GM12878 (cell line): ENCODE measurements around the gene RHBDD3. TPM values are rescaled to one million over a fixed set of nuclear protein-coding genes. Genes with fewer than 3 reads are reported as not detected.

Source experiments
- JUND ChIP-seq: IDR thresholded peaks from 2 replicates; pipeline ENCODE4 v1.6.1; 2012; ENCODE audit warnings: low read depth, mild to moderate bottlenecking, low read length, improper control_type of control experiment, moderate library complexity
- RUNX3 ChIP-seq: IDR thresholded peaks from 2 replicates; pipeline ENCODE4 v1.6.1; 2012; ENCODE audit warnings: low read length, inconsistent platforms
- SIN3A ChIP-seq: IDR thresholded peaks from 2 replicates; pipeline ENCODE4 v1.6.1; 2012; ENCODE audit warnings: low read depth, low read length, improper control_type of control experiment
- SRF ChIP-seq, 2 experiments: IDR thresholded peaks; 2 replicates each; pipeline ENCODE4 v1.6.1; 2011; ENCODE audit warnings: low read depth in 2 of 2, low read length in 2 of 2, mild to moderate bottlenecking in 1 of 2, moderate library complexity in 1 of 2
- STAT3 ChIP-seq: IDR thresholded peaks from 2 replicates; pipeline ENCODE4 v1.6.1; 2011; ENCODE audit warnings: low read depth, low read length, improper control_type of control experiment
- SUPT20H ChIP-seq: IDR thresholded peaks from 2 replicates; pipeline ENCODE4 v1.6.1; 2011; ENCODE audit warnings: low read depth, mild to moderate bottlenecking, low read length, moderate library complexity, borderline replicate concordance; ENCODE audit not compliant: control insufficient read depth
- ZBTB40 ChIP-seq: fragments of 450-650 bp; IDR thresholded peaks from 2 replicates; pipeline ENCODE4 v1.6.1; 2016; ENCODE audit warnings: mild to moderate bottlenecking, moderate library complexity, borderline replicate concordance
- polyA plus RNA-seq, 11 experiments: library from polyadenylated mRNA; depleted of rRNA in 4 of 11; unstranded in 6 of 11; stranded (reverse) in 5 of 11; fragments of >200 nt; fragmentation: Nextera tagmentation in 4 of 11; fragmentation: Illumina TruSeq in 1 of 11; extraction: Ambion mirVana in 4 of 11; extraction: Trizol in 1 of 11; gene quantifications; 1 replicate in 1 of 11; 2 replicates in 10 of 11; pipeline versions ENCODE4 v1.2.1 to v1.2.3, GENCODE V29; 2011 to 2016; ENCODE audit warnings: inconsistent platforms in 2 of 11, missing spikeins in 2 of 11, low read depth in 1 of 11
- total RNA-seq, 4 experiments: library from RNA; depleted of rRNA in 3 of 4; stranded (reverse); fragments of >200 nt in 3 of 4; fragmentation: Illumina TruSeq in 1 of 4; extraction: Trizol in 1 of 4; gene quantifications; 2 replicates each; pipeline versions ENCODE4 v1.2.1 to v1.2.3, GENCODE V29; 2013 to 2021
- TF ChIP-seq, protein P1 (sequence below): IDR thresholded peaks from 2 replicates; pipeline ENCODE4 v1.6.1; 2012; ENCODE audit warnings: low read depth, low read length, improper control_type of control experiment
- TF ChIP-seq, protein P2 (sequence below): IDR thresholded peaks from 2 replicates; pipeline ENCODE4 v1.6.1; 2012; ENCODE audit warnings: low read depth, low read length, improper control_type of control experiment

Gene RHBDD3
- total and polyA plus RNA-seq, 10 of the 15 experiments (the other 5 are each of a cell fraction or from before 2014, with no cell fraction given) = 0.27 to 41.2 (median 20.1) TPM

DNA sequence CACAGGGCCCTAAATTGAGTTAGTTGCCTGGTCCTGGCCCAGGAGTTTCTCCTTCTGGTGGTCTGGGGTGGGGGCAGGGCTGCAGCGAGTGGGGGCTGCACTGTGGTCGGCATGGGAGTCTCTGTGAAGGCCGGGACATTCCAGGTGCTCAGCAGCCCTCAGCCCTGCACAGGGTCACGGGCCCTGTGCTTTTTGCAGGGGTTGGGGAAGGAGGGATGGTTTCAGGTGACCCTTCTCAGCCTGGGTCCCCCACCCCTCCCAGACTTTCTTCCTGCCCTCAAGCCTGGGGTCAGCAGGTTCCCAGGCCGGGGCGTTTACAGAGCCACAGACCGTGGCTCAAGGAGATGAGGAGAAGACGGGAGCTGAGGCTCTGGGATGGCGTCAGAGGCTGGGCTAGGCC, 54.3 kb downstream of the RHBDD3 start (continued):
- TF ChIP-seq ZBTB40 (no peak), RUNX3 (no peak), SIN3A (no peak), SUPT20H (no peak), STAT3 (no peak), JUND (no peak), SRF (IDR thresholded peaks at IDR 0.05; ENCODE audit: low read depth in 2 of 2, low read length in 2 of 2) (no peak)
- TF ChIP-seq, protein P1, sequence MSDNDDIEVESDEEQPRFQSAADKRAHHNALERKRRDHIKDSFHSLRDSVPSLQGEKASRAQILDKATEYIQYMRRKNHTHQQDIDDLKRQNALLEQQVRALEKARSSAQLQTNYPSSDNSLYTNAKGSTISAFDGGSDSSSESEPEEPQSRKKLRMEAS = no peak
- TF ChIP-seq, protein P2, sequence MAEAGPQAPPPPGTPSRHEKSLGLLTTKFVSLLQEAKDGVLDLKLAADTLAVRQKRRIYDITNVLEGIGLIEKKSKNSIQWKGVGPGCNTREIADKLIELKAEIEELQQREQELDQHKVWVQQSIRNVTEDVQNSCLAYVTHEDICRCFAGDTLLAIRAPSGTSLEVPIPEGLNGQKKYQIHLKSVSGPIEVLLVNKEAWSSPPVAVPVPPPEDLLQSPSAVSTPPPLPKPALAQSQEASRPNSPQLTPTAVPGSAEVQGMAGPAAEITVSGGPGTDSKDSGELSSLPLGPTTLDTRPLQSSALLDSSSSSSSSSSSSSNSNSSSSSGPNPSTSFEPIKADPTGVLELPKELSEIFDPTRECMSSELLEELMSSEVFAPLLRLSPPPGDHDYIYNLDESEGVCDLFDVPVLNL = no peak
